HL-60 (cell line): ENCODE results near the gene HPCAL1.

Experiments
- POLR2AphosphoS5 ChIP-seq: IDR thresholded peaks from 2 replicates; pipeline ENCODE4 v1.6.1; 2012; ENCODE audit warnings: low read depth
- TF ChIP-seq, protein P1 (sequence below): IDR thresholded peaks from one replicate; pipeline ENCODE4 v1.5.1; 2011; ENCODE audit warnings: low read length, control low read depth, inconsistent platforms; ENCODE audit not compliant: insufficient read depth

DNA sequence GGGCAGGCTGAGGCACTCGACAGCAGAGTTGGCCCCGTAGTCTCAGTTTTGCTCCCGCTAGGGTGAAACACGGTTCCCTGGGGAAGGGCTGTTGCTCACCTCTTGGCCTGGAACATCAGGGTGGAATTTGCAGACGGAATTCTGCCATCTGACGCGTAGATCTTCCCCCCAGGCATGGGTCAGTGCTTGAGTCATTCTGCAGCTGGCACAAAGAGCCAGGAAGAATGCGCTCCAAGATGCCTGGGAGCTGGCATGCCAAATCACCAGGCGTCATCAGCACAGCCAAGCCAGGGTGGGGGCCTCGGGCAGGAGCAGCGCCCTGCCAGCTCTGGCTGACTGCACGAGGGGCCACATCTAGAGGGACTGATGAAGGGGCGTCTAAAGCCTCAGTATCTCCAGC lies 102.7 kb downstream of the HPCAL1 start:
- no peak for TF ChIP-seq POLR2AphosphoS5
- TF ChIP-seq, protein P1, sequence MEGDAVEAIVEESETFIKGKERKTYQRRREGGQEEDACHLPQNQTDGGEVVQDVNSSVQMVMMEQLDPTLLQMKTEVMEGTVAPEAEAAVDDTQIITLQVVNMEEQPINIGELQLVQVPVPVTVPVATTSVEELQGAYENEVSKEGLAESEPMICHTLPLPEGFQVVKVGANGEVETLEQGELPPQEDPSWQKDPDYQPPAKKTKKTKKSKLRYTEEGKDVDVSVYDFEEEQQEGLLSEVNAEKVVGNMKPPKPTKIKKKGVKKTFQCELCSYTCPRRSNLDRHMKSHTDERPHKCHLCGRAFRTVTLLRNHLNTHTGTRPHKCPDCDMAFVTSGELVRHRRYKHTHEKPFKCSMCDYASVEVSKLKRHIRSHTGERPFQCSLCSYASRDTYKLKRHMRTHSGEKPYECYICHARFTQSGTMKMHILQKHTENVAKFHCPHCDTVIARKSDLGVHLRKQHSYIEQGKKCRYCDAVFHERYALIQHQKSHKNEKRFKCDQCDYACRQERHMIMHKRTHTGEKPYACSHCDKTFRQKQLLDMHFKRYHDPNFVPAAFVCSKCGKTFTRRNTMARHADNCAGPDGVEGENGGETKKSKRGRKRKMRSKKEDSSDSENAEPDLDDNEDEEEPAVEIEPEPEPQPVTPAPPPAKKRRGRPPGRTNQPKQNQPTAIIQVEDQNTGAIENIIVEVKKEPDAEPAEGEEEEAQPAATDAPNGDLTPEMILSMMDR = no peak
